Heart left ventricle (tissue), 16 donors: Measurements from ENCODE around the gene YES1. TPM values are rescaled to one million over a fixed set of nuclear protein-coding genes. Genes with fewer than 3 reads are reported as not detected.

Source experiments
- ATAC-seq, 4 donors: fragments of 200-7000 bp; cut with Tn5 transposase; one replicate each; pipeline ENCODE4 v1.9.1; 2020 to 2022; ENCODE audit warnings: moderate library complexity in 4 of 4, mild to moderate bottlenecking in 3 of 4, moderate number of reproducible peaks in 1 of 4
- DNase-seq, 5 donors: peaks; one replicate each; pipeline ENCODE4 v3.0.0-alpha.2; 2020
- H3K27ac ChIP-seq, 12 donors: fragments of 200-600 bp; sonication (generic) in 4 of 12; one replicate each; pipeline versions ENCODE4 v1.5.0 to v1.8.0; 2016 to 2022; ENCODE audit warnings: mild to moderate bottlenecking in 2 of 12
- H3K27me3 ChIP-seq, 9 donors: fragments of 200-600 bp; sonication (generic) in 2 of 9; one replicate each; pipeline versions ENCODE4 v1.5.1 to v1.8.0; 2016 to 2022; ENCODE audit warnings: mild to moderate bottlenecking in 3 of 9
- H3K36me3 ChIP-seq, 9 donors: fragments of 200-600 bp; sonication (generic) in 2 of 9; one replicate each; pipeline versions ENCODE4 v1.5.0 to v1.8.0; 2018 to 2022; ENCODE audit warnings: mild to moderate bottlenecking in 2 of 9
- H3K4me1 ChIP-seq, 12 donors: fragments of 200-600 bp; sonication (generic) in 4 of 12; one replicate each; pipeline versions ENCODE4 v1.5.0 to v1.8.0; 2016 to 2022; ENCODE audit warnings: mild to moderate bottlenecking in 3 of 12
- H3K4me3 ChIP-seq, 12 donors: fragments of 200-600 bp; sonication (generic) in 4 of 12; one replicate each; pipeline versions ENCODE4 v1.5.0 to v1.8.0; 2017 to 2022; ENCODE audit warnings: mild to moderate bottlenecking in 9 of 12, moderate library complexity in 4 of 12
- H3K9me3 ChIP-seq, 12 donors: fragments of 200-600 bp; sonication (generic) in 4 of 12; one replicate each; pipeline versions ENCODE4 v1.5.0 to v1.8.0; 2016 to 2022; ENCODE audit warnings: mild to moderate bottlenecking in 1 of 12
- POLR2A ChIP-seq, 2 donors: fragments of 450-650 bp; IDR thresholded peaks; one replicate each; pipeline ENCODE4 v1.6.1; 2017; ENCODE audit warnings: antibody characterized with exemption in 2 of 2, mild to moderate bottlenecking in 2 of 2, moderate library complexity in 2 of 2
- WGBS, 4 donors: extraction: QIAGEN DNeasy Blood & Tissue Kit in 2 of 4; methylation state at CpG; one replicate each; pipeline versions ENCODE4 v1.1.5 to v1.1.7; 2013 to 2018; 5-methylcytosine and 5-hydroxymethylcytosine counted together
- intact Hi-C, 10 donors: fragments of 100-400 bp; cut with DNase I; formaldehyde crosslinking; loops; one replicate each; pipeline versions ENCODE4 v1.11.1 to v1.14.2; 2022
- polyA plus RNA-seq, 2 donors: library from polyadenylated mRNA; stranded (reverse); fragments of 200-250 nt; gene quantifications; one replicate each; pipeline ENCODE4 v1.2.3, GENCODE V29; 2013
- total RNA-seq, 9 donors: library from RNA; depleted of rRNA in 2 of 9; stranded (reverse); fragments of >200 nt in 2 of 9; fragmentation: NEBNext Ultra II Directional in 3 of 9; extraction: Animal tissue kit (Norgen Biotek cat#: 25700) in 3 of 9; gene quantifications; one replicate each; pipeline versions ENCODE4 v1.1.0 to v1.2.4, GENCODE V29; 2016 to 2023
- TF ChIP-seq, protein P1 (sequence below), 12 donors: fragments of 200-600 bp; sonication (generic) in 4 of 12; IDR thresholded peaks; one replicate each; pipeline versions ENCODE4 v1.5.0 to v1.8.0; 2018 to 2022; ENCODE audit warnings: antibody characterized with exemption in 12 of 12, mild to moderate bottlenecking in 5 of 12
- donor health status: ischemic (EF 13 %, LVEDD 7.1; RV severe dilation, severe dysfunction).
- donor health status: healthy with polysubstance abuse.
- donor health status: DM: no; HTN: yes; CAD: no.
- donor health status: DM: no; HTN: no; CAD: no.
- donor health status: ischemic (EF 25% LVEDD 6.9; RV normal size, moderate dysfunction).
- donor health status: ischemic (EF 25% LVEDD 5.7; RV mildly dilated, moderate dysfunction).
- donor health status: healthy.
- donor health status: DM: yes; HTN: yes; CAD: no.
- donor health status: ischemic (EF 35%, LVEDD 5.7; RV mildly dilated, moderate dysfunction).
- donor health status: nonischemic (EF 11% LVEDD 7.7; RV severe dilation, severe dysfunction).
- donor health status: DM: yes; HTN: yes; CAD: no.
- donor health status: PGD.
- donor health status: ischemic (EF 29% LVEDD 5.4; RV normal size, mild dysfunction).
- donor health status: nonischemic (EF 23%, LVEDD 6.1; RV moderate dilation, normal function).

Gene YES1
- total and polyA plus RNA-seq, 11 donors, result 7.1 to 50.2 (median 23.5) TPM

DNA sequence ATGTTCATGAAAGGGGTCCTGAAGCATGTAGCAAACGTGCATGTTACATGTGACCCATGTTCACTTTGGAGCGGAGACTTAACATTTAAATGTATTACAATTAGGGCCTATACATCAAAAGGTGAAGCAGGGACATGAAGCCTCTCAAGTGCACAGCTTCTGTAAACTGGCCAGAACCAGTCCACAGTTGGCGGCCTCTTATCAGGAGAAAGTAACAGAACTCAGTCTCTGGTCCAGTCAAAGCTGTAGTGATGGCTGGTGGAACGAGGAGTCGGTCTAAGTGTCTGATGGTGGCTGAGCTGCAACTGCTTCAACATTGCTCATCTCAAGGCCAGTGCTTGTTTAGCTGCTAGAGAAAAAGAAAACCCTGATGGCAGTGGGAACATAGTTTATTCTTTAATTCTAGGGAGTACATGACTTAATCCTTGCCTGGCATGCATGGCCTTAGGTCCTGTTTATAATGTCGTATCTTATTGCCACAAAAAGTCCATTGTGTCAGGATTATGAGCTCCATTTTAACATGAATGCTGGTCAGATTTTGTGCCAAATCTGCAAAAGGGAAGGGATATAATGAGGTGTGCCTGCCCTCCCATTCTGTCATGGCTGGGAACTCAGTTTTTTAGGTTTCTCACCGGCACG, 22.2 kb upstream of the YES1 start:
- TF ChIP-seq, protein P1, sequence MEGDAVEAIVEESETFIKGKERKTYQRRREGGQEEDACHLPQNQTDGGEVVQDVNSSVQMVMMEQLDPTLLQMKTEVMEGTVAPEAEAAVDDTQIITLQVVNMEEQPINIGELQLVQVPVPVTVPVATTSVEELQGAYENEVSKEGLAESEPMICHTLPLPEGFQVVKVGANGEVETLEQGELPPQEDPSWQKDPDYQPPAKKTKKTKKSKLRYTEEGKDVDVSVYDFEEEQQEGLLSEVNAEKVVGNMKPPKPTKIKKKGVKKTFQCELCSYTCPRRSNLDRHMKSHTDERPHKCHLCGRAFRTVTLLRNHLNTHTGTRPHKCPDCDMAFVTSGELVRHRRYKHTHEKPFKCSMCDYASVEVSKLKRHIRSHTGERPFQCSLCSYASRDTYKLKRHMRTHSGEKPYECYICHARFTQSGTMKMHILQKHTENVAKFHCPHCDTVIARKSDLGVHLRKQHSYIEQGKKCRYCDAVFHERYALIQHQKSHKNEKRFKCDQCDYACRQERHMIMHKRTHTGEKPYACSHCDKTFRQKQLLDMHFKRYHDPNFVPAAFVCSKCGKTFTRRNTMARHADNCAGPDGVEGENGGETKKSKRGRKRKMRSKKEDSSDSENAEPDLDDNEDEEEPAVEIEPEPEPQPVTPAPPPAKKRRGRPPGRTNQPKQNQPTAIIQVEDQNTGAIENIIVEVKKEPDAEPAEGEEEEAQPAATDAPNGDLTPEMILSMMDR (IDR thresholded peaks at IDR 0.05), result no peak
- no peak for TF ChIP-seq POLR2A (IDR thresholded peaks at IDR 0.05)
- Histone ChIP-seq H3K4me1 (peaks cover 0 to 22% (median 7%) of the 10 kb centered on the region in 12 donors), H3K4me3 (no peak overlapping the region), H3K36me3 (no peaks in the 10 kb centered on the region), H3K27ac (no peak overlapping the region), H3K27me3 (peaks cover 0 to 9% (median 0%) of the 10 kb centered on the region in 9 donors), H3K9me3 (no peaks in the 10 kb centered on the region)
- WGBS, 4 donors, result 67 to 82% (median 74%) methylated on average over 8 of the region's 8 CpGs
- DNase-seq (no peak), ATAC-seq (no peak)
- intact Hi-C loops, result loop anchor here in 5 of 10 donors (5.0 to 10.0 kb wide), 5 partner anchors 92 to 549 kb away; no protein-coding TSS in a partner anchor

- intact Hi-C loops, result loop anchor here in 5 of 10 donors (5.0 to 10.0 kb wide), 5 partner anchors 91 to 548 kb away; no protein-coding TSS in a partner anchor
- Histone ChIP-seq H3K27ac (no peak overlapping the region), H3K36me3 (no peaks in the 10 kb centered on the region), H3K27me3 (peaks cover 0 to 9% (median 0%) of the 10 kb centered on the region in 9 donors), H3K4me1 (peaks cover 0 to 19% (median 6%) of the 10 kb centered on the region in 12 donors), H3K4me3 (no peak overlapping the region), H3K9me3 (no peaks in the 10 kb centered on the region)
- no peak for TF ChIP-seq POLR2A (IDR thresholded peaks at IDR 0.05)
- TF ChIP-seq, protein P1 (IDR thresholded peaks at IDR 0.05), result no peak
- DNase-seq (no peak), ATAC-seq (no peak)
- 88 to 93% (median 91%) methylated on average over 4 of the region's 4 CpGs for WGBS, 4 donors
Observed at GRCh38 chr18:833197-833596, 21.2 kb upstream of the YES1 start.

DNA sequence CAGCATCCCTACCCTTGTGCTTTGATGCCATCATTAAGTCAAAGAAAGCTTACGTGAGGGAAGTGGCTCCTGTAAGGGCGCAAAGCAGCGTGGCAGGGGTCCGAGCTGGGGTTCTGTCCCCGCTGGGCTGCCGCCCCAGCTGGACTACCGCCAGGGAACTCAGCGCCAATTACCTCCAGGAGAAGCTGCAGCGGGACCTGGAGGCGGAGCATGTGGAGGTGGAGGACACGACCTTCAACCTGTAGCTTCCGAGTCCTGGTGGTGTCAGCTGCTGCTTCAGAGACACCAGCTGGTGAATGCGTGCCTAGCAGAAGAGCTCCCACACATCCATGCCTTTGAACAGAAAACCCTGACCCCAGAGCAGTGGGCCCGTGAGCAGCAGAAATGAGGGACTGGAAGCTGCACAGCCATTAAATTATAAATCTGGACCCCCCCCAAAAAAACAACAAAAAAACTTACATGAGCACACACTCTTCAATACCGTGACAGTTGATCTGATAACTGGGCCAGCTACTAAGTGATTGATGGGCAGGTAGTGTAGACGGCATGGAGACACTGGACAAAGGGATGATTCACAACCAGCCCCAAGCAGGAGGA, 20.1 kb upstream of the YES1 start:
- peak overlapping the region in 2 of 12 donors; percentile 13 to 20 for H3K4me3 ChIP-seq
- H3K36me3 ChIP-seq, result no peaks in the 10 kb centered on the region
- no peak for TF ChIP-seq POLR2A (IDR thresholded peaks at IDR 0.05)
- peak in 4 of 5 donors; percentile 23 to 64 (median 39) for DNase-seq
- peak overlapping the region in 1 of 12 donors; percentile 72 for H3K27ac ChIP-seq
- intact Hi-C loops, result loop anchor here in 6 of 10 donors (1.0 to 10.0 kb wide), 6 partner anchors 90 to 547 kb away; no protein-coding TSS in a partner anchor
- ATAC-seq, result peak in 3 of 4 donors; percentile 42 to 54 (median 43)
- peaks cover 0 to 9% (median 0%) of the 10 kb centered on the region in 9 donors for H3K27me3 ChIP-seq
- no peaks in the 10 kb centered on the region for H3K9me3 ChIP-seq
- peaks cover 0 to 19% (median 6%) of the 10 kb centered on the region in 12 donors for H3K4me1 ChIP-seq
- 24 to 41% (median 30%) methylated on average over 10 to 16 of the region's 16 CpGs for WGBS, 4 donors

DNA sequence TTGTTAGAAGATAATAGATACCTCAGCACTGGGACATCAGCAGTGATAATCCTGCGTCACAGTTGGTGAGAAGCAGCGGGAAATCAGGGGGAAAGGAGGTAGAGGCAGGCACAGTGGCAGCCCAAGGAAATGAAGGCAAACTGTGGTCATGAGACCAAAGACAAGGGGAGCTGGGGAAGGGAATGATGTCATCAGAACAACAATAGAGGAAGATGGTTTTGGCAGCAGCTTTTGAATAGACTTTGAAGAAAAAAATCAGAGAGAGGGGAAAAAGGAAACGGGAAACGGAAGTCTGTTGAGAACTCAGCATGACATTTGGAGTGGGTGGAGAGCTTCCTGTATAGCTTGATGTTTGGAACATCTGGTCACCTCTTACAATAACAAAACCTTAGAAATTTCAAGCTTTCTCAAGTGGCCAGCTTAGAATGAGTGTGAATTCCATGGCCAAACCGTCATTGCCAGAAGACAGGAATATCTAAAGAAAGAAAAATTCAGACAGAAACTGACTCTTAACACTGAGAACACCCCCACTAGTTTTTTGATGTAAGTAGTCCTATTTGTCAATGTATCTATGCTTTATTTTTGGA, 18.4 kb upstream of the YES1 start:
- Histone ChIP-seq H3K4me3 (peak overlapping the region in 1 of 12 donors; percentile 13), H3K27me3 (peaks cover 0 to 14% (median 0%) of the 10 kb centered on the region in 9 donors), H3K4me1 (peaks cover 0 to 19% (median 6%) of the 10 kb centered on the region in 12 donors), H3K36me3 (no peaks in the 10 kb centered on the region), H3K9me3 (no peaks in the 10 kb centered on the region), H3K27ac (peak overlapping the region; percentile 13 to 86 (median 65))
- ATAC-seq (peak; percentile 68 to 92 (median 82)), DNase-seq (peak in 3 of 5 donors; percentile 35 to 51 (median 40))
- intact Hi-C loops, result loop anchor here (1.0 to 10.0 kb wide), 10 partner anchors 88 to 546 kb away; no protein-coding TSS in a partner anchor
- TF ChIP-seq, protein P1 (IDR thresholded peaks at IDR 0.05), result no peak
- no peak for TF ChIP-seq POLR2A (IDR thresholded peaks at IDR 0.05)
- whole genome bisulfite sequencing, 4 donors, result 25 to 30% (median 28%) methylated on average over 5 of the region's 5 CpGs
